Activated CD8-positive, alpha-beta T cell treated with anti-CD3 and anti-CD28 coated beads, Interleukin-2, amount 10 ng/mL, durations not matched to agents 7 days and 5 days (primary cell): ENCODE results near the gene GJA4. TPM values are rescaled to one million over a fixed set of nuclear protein-coding genes. Genes with fewer than 3 reads are reported as not detected.

Source experiments
- ATAC-seq: fragments of 150-1000 bp; cut with Tn5 transposase; one replicate; pipeline ENCODE4 v1.10.0; 2021; ENCODE audit warnings: moderate library complexity
- CTCF ChIA-PET: fragments of 350-600 bp; sonication (Branson Sonifier 250); formaldehyde crosslinking; loops from one replicate; lab custom pipeline; 2021; ENCODE audit warnings: antibody characterized with exemption; lab: Charles Lee
- POLR2A ChIA-PET: fragments of 350-600 bp; sonication (Branson Sonifier 250); formaldehyde crosslinking; loops from one replicate; lab custom pipeline; 2021; ENCODE audit warnings: antibody characterized with exemption; lab: Charles Lee
- DNase-seq: peaks from one replicate; pipeline ENCODE4 v3.0.0-alpha.2; 2020
- H3K27ac Mint-ChIP-seq: one replicate; pipeline ENCODE4 v1.8.0; 2021; ENCODE audit warnings: mild to moderate bottlenecking, mixed read lengths
- H3K27me3 Mint-ChIP-seq: one replicate; pipeline ENCODE4 v1.8.0; 2021; ENCODE audit warnings: low read depth, mixed read lengths
- H3K36me3 Mint-ChIP-seq: one replicate; pipeline ENCODE4 v1.8.0; 2021; ENCODE audit warnings: low read depth, mixed read lengths
- H3K4me1 Mint-ChIP-seq: one replicate; pipeline ENCODE4 v1.8.0; 2021; ENCODE audit warnings: low read depth, mixed read lengths
- H3K4me3 Mint-ChIP-seq: one replicate; pipeline ENCODE4 v1.8.0; 2021; ENCODE audit warnings: mild to moderate bottlenecking, mixed read lengths
- H3K9me3 Mint-ChIP-seq: one replicate; pipeline ENCODE4 v1.8.0; 2022; ENCODE audit warnings: mixed read lengths; ENCODE audit not compliant: insufficient read depth
- total RNA-seq, 2 experiments: library from RNA; stranded (reverse); gene quantifications; one replicate each; pipeline ENCODE4 v1.2.3, GENCODE V29; 2021

Gene GJA4
- total RNA-seq, 2 experiments from 2014 or later: not detected

GRCh38 chr1:34825455-34826091, 32.8 kb downstream of the GJA4 start:
- H3K4me3 Mint-ChIP-seq: no peak overlapping the region
- CTCF ChIA-PET: interaction anchor here (2.0 kb wide), 1 partner anchor 27 kb away, joined by 7 read pairs; no protein-coding TSS in a partner anchor
- no peaks in the 10 kb centered on the region for H3K4me1 Mint-ChIP-seq
- H3K27ac Mint-ChIP-seq: no peak overlapping the region
- POLR2A ChIA-PET: no interaction called here
- DNase-seq (no peak), ATAC-seq (no peak)
- no peaks in the 10 kb centered on the region for H3K27me3 Mint-ChIP-seq
- H3K36me3 Mint-ChIP-seq: no peaks in the 10 kb centered on the region
- no peaks in the 10 kb centered on the region for H3K9me3 Mint-ChIP-seq

- ATAC-seq (no peak), DNase-seq (no peak)
- H3K9me3 Mint-ChIP-seq: no peaks in the 10 kb centered on the region
- H3K4me1 Mint-ChIP-seq: no peaks in the 10 kb centered on the region
- ChIA-PET POLR2A (no interaction called here), CTCF (interaction anchor here (1.4 to 2.0 kb wide), 2 partner anchors 25 to 41 kb away, joined by 3 to 7 read pairs; no protein-coding TSS in a partner anchor)
- no peaks in the 10 kb centered on the region for H3K27me3 Mint-ChIP-seq
- H3K36me3 Mint-ChIP-seq: no peaks in the 10 kb centered on the region
- H3K4me3 Mint-ChIP-seq: no peak overlapping the region
- H3K27ac Mint-ChIP-seq: no peak overlapping the region
These were observed 34.6 kb downstream of the GJA4 start for GRCh38 chr1:34827341-34827941.

- no peaks in the 10 kb centered on the region for H3K9me3 Mint-ChIP-seq
- H3K27me3 Mint-ChIP-seq: no peaks in the 10 kb centered on the region
- H3K27ac Mint-ChIP-seq: no peak overlapping the region
- H3K4me1 Mint-ChIP-seq: no peaks in the 10 kb centered on the region
- no peak for DNase-seq
- ChIA-PET POLR2A (no interaction called here), CTCF (no interaction called here)
- no peaks in the 10 kb centered on the region for H3K36me3 Mint-ChIP-seq
- ATAC-seq: no peak
- H3K4me3 Mint-ChIP-seq: no peak overlapping the region
These were observed 35.8 kb downstream of the GJA4 start for GRCh38 chr1:34828611-34829010.

- ChIA-PET CTCF (no interaction called here), POLR2A (no interaction called here)
- Mint-ChIP-seq H3K4me1 (no peaks in the 10 kb centered on the region), H3K4me3 (no peak overlapping the region), H3K36me3 (no peaks in the 10 kb centered on the region), H3K27ac (no peak overlapping the region), H3K9me3 (no peaks in the 10 kb centered on the region), H3K27me3 (no peaks in the 10 kb centered on the region)
- DNase-seq (no peak), ATAC-seq (no peak)
These were observed 36.5 kb downstream of the GJA4 start for GRCh38 chr1:34829250-34829649.

- no peaks in the 10 kb centered on the region for H3K4me1 Mint-ChIP-seq
- H3K27ac Mint-ChIP-seq: no peak overlapping the region
- H3K9me3 Mint-ChIP-seq: no peaks in the 10 kb centered on the region
These were observed 39.0 kb downstream of the GJA4 start for GRCh38 chr1:34831721-34832246.

GRCh38 chr1:34833711-34834110, 40.9 kb downstream of the GJA4 start:
- Mint-ChIP-seq H3K4me1 (no peaks in the 10 kb centered on the region), H3K9me3 (no peaks in the 10 kb centered on the region), H3K4me3 (no peak overlapping the region), H3K27ac (no peak overlapping the region), H3K36me3 (no peaks in the 10 kb centered on the region), H3K27me3 (no peaks in the 10 kb centered on the region)
- no peak for ATAC-seq
- POLR2A ChIA-PET: no interaction called here
- DNase-seq: no peak
- CTCF ChIA-PET: interaction anchor here (0.6 kb wide), 1 partner anchor 295 kb away, joined by 3 read pairs; no protein-coding TSS in a partner anchor

More at GRCh38 chr1:34831721-34832246, 39.0 kb downstream of the GJA4 start:
- ChIA-PET POLR2A (no interaction called here), CTCF (no interaction called here)
- DNase-seq (no peak), ATAC-seq (no peak)
- no peaks in the 10 kb centered on the region for H3K27me3 Mint-ChIP-seq
- no peak overlapping the region for H3K4me3 Mint-ChIP-seq
- no peaks in the 10 kb centered on the region for H3K36me3 Mint-ChIP-seq

- Mint-ChIP-seq H3K27ac (no peak overlapping the region), H3K9me3 (no peaks in the 10 kb centered on the region), H3K36me3 (no peaks in the 10 kb centered on the region), H3K4me3 (no peak overlapping the region), H3K27me3 (no peaks in the 10 kb centered on the region), H3K4me1 (peaks cover 12% of the 10 kb centered on the region)
- DNase-seq (no peak), ATAC-seq (no peak)
- CTCF ChIA-PET: interaction anchor here (2.0 kb wide), 1 partner anchor 13 kb away, joined by 6 read pairs; no protein-coding TSS in a partner anchor
- POLR2A ChIA-PET: interaction anchor here (0.6 kb wide), 1 partner anchor 400 kb away, joined by 3 read pairs; no protein-coding TSS in a partner anchor
These were observed 46.9 kb downstream of the GJA4 start for GRCh38 chr1:34839526-34840305.

- Mint-ChIP-seq H3K9me3 (no peaks in the 10 kb centered on the region), H3K36me3 (no peaks in the 10 kb centered on the region), H3K27me3 (no peaks in the 10 kb centered on the region), H3K4me1 (peaks cover 12% of the 10 kb centered on the region), H3K4me3 (no peak overlapping the region), H3K27ac (peak overlapping the region; percentile 13)
- POLR2A ChIA-PET: no interaction called here
- CTCF ChIA-PET: interaction anchor here (1.0 to 2.0 kb wide), 2 partner anchors 12 to 27 kb away, joined by 3 to 6 read pairs; no protein-coding TSS in a partner anchor
- DNase-seq (no peak), ATAC-seq (no peak)
These were observed 47.6 kb downstream of the GJA4 start for GRCh38 chr1:34840426-34840825.

GRCh38 chr1:34842073-34842472, 49.3 kb downstream of the GJA4 start:
- Mint-ChIP-seq H3K27me3 (no peaks in the 10 kb centered on the region), H3K9me3 (no peaks in the 10 kb centered on the region), H3K4me3 (no peak overlapping the region), H3K36me3 (no peaks in the 10 kb centered on the region), H3K4me1 (peaks cover 12% of the 10 kb centered on the region), H3K27ac (no peak overlapping the region)
- DNase-seq: no peak
- ChIA-PET POLR2A (no interaction called here), CTCF (interaction anchor here (1.7 to 1.9 kb wide), 2 partner anchors 11 to 24 kb away, joined by 4 to 17 read pairs; no protein-coding TSS in a partner anchor)
- ATAC-seq: no peak

GRCh38 chr1:34842952-34843371, 50.2 kb downstream of the GJA4 start:
- ChIA-PET CTCF (interaction anchor here (1.7 to 1.9 kb wide), 2 partner anchors 10 to 23 kb away, joined by 4 to 17 read pairs; no protein-coding TSS in a partner anchor), POLR2A (no interaction called here)
- no peak for DNase-seq
- Mint-ChIP-seq H3K27ac (peak overlapping the region; percentile 60), H3K4me3 (no peak overlapping the region), H3K36me3 (no peaks in the 10 kb centered on the region), H3K9me3 (no peaks in the 10 kb centered on the region), H3K27me3 (no peaks in the 10 kb centered on the region), H3K4me1 (peaks cover 12% of the 10 kb centered on the region)
- ATAC-seq: no peak

- CTCF ChIA-PET: interaction anchor here (1.1 to 1.9 kb wide), 2 partner anchors 23 to 70 kb away, joined by 3 to 4 read pairs; no protein-coding TSS in a partner anchor
These were observed 50.8 kb downstream of the GJA4 start for GRCh38 chr1:34843392-34844251.

More at GRCh38 chr1:34843392-34844251, 50.8 kb downstream of the GJA4 start:
- DNase-seq: no peak
- Mint-ChIP-seq H3K9me3 (no peaks in the 10 kb centered on the region), H3K4me3 (no peak overlapping the region), H3K4me1 (peaks cover 12% of the 10 kb centered on the region), H3K27me3 (no peaks in the 10 kb centered on the region), H3K27ac (peak overlapping the region; percentile 60), H3K36me3 (peaks cover 2% of the 10 kb centered on the region)
- ATAC-seq: no peak
- POLR2A ChIA-PET: no interaction called here
